Stimulated activated CD4-positive, alpha-beta T cell treated with anti-CD3 and anti-CD28 coated beads, Interleukin-15, amount 100 ng/mL, for 1 hour (primary cell): ENCODE measurements around the gene PGAM2.

Experiments used
- DNase-seq, 2 donors: peaks; one replicate each; pipeline ENCODE4 v3.0.0-alpha.2; 2020; ENCODE audit warnings: low read depth in 1 of 2, low spot score in 1 of 2

Gene PGAM2

DNA sequence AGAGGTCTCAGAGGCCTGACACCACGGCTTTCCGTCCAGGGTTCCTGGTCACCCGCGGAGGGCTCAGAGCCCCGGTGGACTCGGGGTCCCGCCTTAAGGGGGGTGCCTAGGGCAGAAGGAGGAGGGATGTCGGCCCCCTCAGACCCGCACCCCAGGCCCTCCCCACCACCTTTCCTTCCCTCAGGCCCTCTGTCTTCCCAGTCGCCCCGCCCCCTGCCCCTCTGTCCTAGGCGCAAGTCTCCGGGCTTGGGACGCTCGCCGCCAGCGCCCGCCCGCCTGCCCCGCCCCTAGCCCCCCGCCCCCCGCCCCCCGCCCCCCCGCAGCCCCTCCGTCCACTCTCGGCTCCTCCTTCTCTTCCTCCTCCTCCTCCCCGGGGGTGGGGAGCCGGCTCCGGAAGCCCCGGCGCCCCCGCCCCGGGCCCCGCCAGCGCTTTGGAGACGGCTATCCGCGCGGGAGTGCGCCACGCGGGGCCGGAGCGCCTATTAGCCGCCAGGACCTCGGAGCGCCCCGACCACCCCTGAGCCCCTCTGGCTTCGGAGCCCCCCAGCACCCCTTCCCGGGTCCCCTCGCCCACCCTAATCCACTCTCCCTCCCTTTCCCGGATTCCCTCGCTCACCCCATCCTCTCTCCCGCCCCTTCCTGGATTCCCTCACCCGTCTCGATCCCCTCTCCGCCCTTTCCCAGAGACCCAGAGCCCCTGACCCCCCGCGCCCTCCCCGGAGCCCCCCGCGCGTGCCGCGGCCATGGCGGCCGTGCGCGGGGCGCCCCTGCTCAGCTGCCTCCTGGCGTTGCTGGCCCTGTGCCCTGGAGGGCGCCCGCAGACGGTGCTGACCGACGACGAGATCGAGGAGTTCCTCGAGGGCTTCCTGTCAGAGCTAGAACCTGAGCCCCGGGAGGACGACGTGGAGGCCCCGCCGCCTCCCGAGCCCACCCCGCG lies 38.8 kb upstream of the PGAM2 start, which contains the start of gene AEBP1:
Gene AEBP1, plus strand, starts transcription at position 423 of the 937 bp plus-strand sequence. Its CDS starts 321 bp downstream, at position 744.
- DNase-seq = no peak

DNA sequence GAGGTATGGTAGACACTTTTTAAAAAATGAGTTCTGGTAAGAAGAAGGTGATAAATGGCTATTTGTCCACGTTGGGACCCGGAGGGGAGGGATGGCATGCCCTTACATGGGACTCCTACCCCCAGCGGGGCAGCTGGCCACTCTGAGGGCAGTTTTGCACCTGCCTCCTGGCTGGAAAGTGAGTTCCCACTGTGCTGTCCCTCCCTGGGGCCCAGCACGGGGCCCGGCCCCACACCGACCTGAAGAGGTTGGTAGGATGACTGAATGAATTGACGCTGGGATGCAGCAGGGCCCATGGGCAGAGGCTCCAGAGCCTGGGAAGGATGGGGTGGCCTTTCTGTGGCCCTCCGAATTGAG lies 38.2 kb upstream of the PGAM2 start:
- no peak for DNase-seq

DNA sequence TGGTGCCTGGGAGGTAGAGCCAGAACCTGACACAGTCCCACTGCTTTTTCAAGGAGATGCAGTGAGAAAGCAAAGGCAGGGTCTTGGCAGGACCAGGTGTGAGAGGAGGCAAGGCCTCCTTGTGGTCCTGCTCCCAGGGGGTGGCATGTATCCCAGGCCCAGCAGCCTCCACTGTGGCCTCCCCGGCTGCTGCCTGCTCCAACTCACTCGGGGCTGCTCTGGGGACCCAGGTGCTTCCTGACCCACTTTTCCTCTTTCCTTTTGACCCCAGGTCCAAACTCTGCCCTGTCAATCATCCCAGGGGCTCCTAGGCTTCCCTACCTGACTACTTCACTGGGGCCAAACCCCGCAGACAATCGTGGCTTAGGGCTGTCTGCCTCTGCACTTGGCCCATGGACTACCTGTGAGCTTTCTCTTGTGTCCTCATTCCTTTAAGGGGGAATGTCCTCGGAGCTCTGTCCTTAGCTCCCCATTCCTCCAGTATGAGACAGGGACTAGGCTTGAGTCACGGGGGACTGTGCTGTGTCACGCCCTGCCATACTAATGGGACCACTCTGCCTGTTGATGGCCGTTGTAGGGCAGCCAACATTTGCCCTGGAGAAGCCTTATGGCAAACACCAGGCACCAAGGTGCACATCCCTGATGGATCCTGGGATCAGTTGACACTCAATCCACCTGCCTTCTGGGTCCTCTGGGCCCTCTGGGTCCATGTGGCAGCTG lies 37.6 kb upstream of the PGAM2 start:
- DNase-seq = no peak

DNA sequence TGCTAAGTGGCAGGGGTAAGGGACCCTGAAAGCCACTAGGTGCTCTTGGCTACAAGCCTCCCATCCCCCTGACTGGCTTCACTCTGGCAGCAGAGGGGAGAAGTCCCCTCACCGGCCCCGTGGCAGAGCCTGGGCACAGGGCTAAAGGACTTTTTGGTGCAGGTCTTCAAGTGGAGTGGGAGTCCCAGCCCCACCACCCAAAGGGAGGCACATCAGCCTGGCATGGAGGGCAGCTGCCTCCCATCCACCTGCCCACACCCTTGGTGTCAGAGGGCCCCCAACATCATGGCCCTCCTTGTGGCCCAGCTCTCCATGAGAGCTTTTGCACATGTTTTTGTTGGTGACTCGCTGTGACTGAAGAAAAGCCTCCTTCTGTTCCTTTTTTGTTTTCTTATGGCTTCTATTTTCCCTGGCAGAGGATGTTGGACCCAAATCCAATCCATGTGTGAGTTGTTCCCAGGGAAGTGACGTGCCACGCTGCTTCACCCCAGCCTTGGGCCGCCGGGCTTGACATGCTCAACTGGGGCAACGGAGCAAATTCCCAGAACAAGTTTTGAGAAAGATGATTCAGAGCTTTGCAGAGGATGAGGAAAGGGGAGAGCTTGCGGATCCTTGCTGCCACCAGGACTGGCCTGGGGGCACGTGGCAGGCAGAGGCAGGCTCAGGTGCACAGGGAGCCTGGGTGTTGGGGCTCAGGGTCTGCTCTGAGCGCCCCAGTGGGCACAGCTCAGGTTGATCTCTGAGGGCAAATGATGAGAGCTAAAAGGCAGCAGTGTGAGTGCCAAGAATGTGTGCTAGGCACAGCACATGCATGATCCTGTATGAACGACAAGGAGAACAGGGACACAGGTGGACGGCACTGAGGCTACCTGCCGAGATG lies 36.8 kb upstream of the PGAM2 start:
- DNase-seq = no peak

DNA sequence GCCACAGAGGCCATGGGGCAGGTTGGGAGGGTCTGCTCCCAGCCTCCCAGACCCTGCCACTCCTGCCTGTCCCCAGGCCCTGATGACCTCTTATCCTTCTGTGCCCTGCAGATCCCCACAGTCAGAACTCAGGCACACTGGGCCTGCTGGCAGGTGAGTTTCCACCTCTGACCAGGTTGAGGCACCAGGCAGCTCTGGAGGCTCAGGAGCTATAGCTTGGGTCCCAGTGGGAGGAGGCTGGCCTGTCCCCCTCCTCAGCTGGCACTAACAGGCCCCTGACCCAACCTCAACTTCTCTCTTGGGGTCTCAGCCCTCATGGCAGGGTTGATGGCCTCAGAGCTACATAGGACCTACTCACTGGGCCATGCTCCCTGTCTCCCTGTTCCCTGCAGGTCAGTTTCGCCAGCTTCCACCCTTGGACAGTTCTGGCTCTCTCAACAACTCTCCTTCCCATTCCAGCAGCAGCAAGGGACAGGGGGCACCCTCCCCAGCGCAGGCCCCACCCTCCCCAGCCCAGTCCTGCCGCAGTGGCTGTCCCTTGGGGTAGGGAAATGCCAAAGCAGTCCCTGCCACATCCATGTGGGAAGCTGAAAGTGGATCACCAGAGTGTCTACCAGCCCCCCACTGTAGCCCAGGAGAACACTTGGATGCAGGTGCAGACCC lies 36.1 kb upstream of the PGAM2 start:
- DNase-seq = no peak

DNA sequence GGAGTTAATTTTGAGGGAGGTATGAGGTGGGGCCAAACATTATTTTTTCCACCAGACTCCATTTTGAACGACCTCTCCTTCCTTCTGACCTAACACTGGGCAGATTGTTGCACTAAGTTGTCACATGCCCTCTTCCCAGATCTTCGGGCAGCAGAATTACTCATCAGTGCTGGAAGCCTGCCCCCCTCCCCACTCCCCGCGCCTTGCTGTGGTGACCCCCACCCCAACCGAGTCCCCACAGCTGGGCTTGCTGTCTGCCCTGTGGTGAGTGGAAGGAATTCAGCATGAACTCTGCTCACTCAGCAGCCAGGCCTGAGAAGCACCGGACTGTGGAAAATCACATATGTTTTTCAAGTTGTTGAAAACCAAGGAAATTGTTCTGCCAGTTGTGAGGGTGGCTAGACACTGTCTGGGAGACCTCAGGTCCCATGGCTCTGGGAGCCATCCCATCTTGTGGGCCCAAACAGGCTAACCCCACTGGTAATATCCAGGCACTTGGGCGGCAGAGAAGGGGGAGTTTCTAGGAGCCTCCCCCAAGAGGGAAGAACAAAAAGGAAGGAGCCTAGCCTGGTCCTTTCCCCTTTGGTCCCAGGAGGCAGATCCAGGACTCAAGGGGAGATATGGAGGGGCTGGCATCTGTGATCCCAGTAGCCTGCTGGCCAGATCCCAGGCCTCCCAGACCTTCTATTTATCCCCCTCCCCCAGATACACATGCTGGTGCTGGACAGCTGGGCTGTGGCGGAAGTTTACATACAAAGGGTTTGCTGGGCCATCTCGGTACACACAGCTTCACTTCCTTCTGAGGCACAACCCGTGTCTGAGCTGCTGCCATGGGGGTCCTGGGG lies 35.3 kb upstream of the PGAM2 start:
- DNase-seq = no peak

DNA sequence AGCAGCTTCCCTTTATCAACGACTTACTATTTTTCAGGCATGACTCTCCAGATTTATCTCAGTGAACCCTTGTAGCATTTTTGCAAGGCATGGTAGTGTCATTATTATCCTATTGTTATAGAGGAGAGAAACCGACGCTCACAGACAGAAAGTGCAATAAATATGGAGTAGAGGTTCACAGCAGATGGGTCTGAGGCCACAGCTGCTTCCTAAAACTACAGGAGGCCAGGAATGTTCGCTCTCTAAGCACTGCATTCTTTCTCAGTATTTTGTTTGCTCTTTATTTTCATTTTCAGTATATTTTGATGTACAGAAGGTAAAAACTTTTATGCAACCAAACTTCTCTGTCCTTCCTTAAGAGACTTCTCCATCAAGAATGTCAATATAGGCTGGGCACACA lies 34.3 kb upstream of the PGAM2 start:
- DNase-seq = no peak

DNA sequence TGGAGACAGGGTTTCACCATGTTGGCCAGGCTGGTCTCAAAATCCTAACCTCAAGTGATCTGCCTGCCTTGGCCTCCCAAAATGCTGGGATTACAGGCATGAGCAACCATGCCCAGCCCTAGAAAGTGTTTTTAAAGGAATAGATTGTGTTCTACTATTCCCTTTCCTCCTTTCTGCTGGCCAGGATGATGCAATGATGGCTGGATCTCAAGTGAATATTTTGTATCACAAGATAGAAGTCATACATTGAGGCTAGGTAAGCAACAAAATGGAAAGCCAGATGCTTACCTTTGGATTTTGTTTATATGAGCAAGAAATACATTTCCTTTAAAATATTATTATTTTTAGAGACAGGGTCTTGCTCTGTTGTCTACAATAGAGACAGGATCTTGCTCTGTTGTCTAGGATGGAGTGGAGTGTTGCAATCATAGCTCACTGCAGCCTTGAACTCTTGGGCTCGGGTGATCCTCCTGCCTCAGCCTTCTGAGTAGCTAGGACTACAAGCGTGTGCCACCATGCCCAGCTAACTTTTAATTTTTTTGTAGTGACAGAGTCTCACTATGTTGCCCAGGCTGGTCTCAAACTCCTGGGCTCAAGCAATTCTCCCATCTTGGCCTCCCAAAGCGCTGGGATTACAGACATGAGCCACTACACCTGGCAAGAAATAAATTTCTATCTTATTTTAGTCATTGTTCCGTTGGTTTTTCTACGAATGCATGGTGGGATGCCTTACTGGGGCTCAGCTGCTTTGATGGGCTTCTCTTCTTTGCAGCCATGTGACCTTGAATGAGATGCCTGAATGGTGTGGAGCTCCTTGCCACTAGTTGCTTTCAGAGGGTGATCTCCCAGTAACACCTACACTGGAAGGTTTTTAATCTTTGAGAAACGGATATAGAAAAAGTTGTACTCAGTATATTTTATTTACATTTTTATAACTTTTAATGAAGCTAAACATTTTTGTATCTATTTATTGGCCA lies 33.0 kb upstream of the PGAM2 start:
- DNase-seq = no peak

DNA sequence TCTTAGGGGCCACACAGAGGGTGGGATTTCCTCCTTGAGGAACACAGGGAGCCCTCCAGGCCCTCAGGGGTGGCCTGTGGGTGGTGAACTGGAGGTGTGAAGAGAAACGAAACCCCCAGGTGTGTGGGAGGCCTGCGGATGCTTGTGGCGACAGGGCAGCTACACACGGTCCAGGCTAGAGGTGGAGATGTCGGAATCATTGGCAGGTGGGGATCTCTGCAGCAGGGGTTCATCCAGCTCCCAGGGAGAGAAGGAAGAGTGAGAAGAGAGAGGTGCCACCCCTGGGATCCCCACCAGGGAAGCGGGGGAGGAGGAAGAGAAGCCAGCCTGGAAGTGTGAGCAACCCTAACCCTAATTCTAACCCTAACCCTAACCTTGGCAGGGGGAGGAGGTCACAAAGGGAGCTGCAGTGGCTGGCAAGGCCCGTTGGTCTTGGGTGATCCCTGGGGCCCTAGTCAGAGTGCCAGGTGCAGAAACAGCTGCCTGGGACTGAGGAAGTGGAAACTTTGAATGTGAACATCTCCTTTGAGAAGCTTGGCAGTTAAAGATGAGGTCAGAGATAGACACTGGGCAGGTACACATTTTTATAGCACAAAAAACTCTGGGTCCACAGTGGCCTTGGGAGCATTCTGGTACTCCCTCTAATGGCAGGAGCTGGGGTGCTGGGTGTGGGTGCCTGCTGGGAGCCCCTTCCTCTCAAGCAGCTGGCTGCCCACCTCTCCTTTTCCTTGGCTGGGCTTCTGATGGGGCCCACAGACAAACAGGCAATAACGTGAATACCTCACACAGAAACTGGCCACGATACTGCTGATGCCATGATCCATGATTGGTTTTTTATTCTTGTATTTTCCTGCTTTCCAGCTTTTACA lies 31.9 kb upstream of the PGAM2 start:
- no peak for DNase-seq

DNA sequence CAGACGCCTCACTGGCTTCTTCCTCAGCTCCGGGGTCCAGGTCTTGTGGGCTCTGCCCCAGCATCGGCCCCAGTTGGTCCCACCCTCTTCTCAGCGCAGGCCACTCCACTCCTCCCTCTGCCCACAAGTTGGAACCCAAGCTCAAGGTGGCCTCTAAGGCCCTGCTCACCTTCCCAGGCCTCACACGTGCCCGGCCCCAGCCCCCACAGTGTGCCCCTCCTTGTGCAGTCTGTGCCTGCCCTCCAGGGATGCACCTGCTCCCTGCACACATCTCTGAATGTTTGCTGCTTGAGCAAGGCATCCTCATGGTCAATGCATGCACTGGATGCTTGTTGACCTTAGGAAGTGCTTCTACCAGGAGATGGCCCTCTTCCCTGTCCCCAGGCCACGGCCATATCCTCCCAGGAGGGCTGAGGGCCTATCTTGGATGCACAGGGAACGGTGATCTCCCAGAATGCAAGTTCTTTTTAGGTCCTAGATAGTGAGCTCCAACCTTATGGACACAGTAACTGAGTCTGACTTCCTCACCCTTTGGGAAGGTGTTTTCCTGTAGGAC lies 31.0 kb upstream of the PGAM2 start:
- no peak for DNase-seq

DNA sequence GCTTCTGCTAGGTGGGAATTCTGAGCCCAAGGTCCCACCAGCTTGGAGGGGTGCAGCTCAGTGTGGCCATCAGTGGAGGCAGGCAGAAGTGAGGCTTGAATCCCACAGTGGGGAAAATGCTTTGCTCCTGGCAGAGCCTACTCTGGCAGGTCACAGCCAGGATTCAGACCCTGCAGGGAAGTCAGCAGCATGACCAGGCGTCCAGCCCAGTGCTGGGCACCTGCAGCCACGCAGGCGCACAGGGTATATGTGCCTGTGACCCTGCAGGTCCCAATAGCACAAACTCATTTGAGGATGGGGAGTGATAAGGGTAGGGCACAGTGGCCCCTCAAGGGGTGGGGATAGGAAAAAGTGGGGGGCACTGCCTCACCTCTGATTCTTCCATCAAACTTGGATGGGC lies 30.4 kb upstream of the PGAM2 start:
- DNase-seq = no peak

DNA sequence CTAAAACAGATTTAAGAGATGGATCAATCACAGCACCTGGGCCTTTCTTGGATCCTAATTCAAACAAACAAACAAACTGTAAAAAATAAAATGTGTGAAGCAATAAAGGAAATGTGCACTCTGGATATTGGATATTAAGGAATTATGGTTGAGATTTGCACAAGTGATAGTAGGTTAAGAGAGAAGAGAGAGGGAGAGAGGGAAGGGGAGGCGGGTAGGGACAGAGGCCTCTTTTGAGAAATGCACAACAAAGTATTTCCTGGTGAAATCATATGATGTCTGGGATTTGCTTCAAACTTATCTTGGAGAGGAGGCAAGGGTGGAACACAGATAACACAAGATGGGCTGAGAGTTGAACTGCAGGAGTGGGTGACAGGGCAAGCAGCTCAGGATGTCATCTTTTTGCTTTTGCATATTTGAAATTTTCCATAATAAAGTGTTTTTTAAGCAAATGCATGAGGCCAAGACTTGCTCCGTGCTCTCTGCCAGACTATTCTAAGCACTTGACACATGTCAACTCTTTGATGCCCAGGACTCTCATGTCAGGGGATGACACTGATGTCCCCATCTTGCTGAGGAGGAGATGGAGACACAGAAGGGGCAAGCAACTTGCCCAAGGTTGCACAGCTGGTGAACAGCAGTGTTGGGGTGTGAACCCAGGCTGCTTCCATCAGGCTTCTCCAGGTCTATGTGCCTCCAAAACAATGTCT lies 29.7 kb upstream of the PGAM2 start:
- no peak for DNase-seq

DNA sequence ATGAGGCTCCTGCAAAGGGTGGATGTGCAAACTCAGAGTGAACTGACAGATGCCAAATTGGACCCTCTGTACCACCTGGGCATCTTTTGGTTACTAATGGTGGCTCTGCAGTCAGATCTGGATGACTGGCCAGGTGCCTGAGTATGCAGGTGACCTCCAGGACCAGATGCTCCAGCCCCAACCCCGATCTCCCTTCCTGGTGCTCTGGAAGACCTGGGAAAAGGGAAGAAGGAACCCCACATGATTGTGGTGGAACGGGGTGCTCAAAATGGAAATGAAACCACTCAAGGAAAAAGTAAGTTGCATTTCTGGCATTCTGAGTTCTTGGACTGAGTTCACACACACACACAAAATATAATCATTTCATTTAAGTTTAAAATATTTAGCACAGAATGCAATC lies 29.0 kb upstream of the PGAM2 start:
- DNase-seq = no peak

DNA sequence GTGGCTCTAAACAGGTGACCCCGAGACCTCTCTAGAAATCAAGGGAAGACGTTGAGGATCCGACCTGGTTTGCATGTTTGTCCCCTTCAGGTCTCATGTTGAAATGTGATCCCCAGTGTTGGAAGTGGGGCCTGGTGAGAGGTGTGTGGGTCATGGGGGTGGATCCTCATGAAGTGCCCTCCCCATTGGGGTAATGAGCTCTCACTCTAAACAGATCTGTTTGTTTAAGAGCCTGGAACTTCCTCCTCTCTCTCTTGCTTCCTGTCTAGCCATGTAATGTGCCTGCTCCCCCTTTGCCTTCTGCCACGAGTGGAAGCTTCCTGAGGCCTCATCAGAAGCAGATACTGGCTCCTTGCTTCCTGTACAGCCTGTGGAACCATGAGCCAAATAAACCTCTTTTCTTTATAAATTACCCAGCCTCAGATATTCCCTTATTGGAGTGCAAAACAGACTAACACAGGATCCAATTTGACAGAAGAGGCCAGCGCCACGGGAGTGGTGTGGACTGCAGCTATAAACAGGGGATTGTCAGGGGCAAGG lies 27.8 kb upstream of the PGAM2 start:
- DNase-seq = no peak

DNA sequence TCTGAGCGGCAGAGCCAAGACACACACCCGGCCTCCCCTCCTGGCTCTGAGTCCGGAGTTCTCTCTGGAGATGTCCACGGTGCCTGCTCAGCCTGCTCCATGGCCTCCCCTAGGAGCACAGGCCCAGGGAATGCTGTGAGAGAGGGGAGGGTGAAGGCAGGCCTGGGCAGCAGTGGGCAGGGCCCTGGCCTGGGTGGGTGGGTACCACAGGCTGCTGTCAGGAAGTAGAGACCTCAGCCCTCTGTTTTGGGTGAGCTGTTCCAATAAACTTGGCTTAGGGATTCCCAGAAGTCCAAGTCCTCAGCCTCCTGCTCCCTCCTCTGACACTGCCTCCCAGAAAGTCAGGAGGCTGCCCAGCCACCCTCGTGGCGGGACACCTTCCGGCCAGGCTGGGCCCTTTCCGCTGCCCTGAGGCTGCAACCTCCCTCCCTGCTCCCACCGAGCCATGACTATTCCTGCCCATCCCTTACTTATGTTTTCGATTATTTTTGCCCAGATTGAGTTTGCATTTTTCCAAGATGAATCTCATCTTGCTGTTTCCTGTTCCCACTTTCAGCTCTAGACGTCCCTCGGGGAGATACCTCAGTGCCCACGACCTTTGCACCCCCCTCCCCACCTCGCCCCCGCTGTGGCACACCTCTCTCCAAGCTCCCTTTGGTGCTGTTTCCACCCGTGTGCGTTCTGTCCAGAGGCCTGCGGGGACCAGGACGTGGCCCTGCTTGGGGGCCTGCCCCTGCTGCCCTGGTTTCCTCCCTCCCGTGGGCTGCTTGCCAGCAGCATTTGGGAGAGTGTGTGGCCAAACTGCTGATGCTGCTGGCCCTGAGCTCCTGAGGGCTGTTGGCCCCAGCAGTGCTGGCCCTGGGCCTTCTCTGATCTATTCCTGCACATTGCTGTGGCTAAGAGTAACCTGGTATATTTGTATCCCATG lies 22.8 kb upstream of the PGAM2 start:
- DNase-seq = no peak

DNA sequence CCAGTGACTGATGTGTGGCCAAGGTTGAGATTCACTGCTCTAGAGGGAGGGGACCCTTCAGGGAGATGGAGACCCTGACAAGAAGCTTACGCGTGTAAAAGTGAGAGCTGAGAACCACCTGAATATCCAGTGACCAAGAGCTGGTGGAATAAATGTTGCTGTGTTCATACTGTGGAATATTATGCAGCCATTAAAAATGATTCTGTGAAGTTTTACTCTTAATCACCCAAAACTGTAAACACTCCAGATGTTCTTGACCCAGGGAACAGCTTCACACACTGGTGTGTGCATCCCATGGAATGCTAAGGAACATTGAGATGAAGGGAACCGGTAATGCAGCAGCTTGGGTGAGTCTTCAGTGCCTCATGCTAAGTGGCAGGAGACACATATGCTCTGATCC lies 21.3 kb upstream of the PGAM2 start:
- DNase-seq = no peak
